Measurements from ENCODE around the gene ATOH1. TPM values are rescaled to one million over a fixed set of nuclear protein-coding genes. Genes with fewer than 3 reads are reported as not detected.

ATOH1 gene
- total RNA-seq, 3 donors from 2014 or later (not counting 1 experiment from before 2014, with no cell fraction given): not detected

GRCh38 chr4:93814141-93814540, 14.4 kb upstream of the ATOH1 start:
- WGBS (ENCODE audit: insufficient coverage): 90% methylated on average over 3 of the region's 3 CpGs

GRCh38 chr4:93814722-93815121, 13.8 kb upstream of the ATOH1 start:
- H3K4me1 Mint-ChIP-seq: no peaks in the 10 kb centered on the region
- no peak overlapping the region for H3K4me3 ChIP-seq (ENCODE audit: low read length)
- peaks cover 3% of the 10 kb centered on the region for H3K9me3 ChIP-seq (ENCODE audit: control insufficient read depth, insufficient read depth, low read length)
- H3K27ac ChIP-seq (ENCODE audit: low read length): no peak overlapping the region
- no peaks in the 10 kb centered on the region for H3K36me3 ChIP-seq (ENCODE audit: control insufficient read depth, insufficient read depth, low read length)
- peaks cover 6 to 12% of the 10 kb centered on the region in 2 donors for H3K9me3 Mint-ChIP-seq
- WGBS (ENCODE audit: insufficient coverage): 71% methylated on average over 3 of the region's 4 CpGs
- TF ChIP-seq CTCF (IDR thresholded peaks at IDR 0.05): no peak
- no peaks in the 10 kb centered on the region for H3K36me3 Mint-ChIP-seq
- no peak for ATAC-seq
- intact Hi-C loops (cut with micrococcal nuclease): no loop called here
- H3K4me3 Mint-ChIP-seq: no peak overlapping the region
- no peak overlapping the region for H3K27ac Mint-ChIP-seq
- no peaks in the 10 kb centered on the region for H3K27me3 Mint-ChIP-seq (ENCODE audit: low read depth in 2 of 2)
- H3K27me3 ChIP-seq (ENCODE audit: control insufficient read depth, insufficient read depth, low read length): no peaks in the 10 kb centered on the region
- DNase-seq: no peak
- no peaks in the 10 kb centered on the region for H3K4me1 ChIP-seq (ENCODE audit: control insufficient read depth, insufficient read depth, low read length)

More at GRCh38 chr4:93814141-93814540, 14.4 kb upstream of the ATOH1 start:
- no peak for TF ChIP-seq CTCF (IDR thresholded peaks at IDR 0.05)
- no peak for DNase-seq
- H3K4me1 ChIP-seq (ENCODE audit: control insufficient read depth, insufficient read depth, low read length): no peaks in the 10 kb centered on the region
- H3K27ac ChIP-seq (ENCODE audit: low read length): no peak overlapping the region
- intact Hi-C loops (cut with micrococcal nuclease): no loop called here
- no peaks in the 10 kb centered on the region for H3K36me3 Mint-ChIP-seq
- no peak overlapping the region for H3K27ac Mint-ChIP-seq
- H3K9me3 Mint-ChIP-seq: peaks cover 6 to 13% of the 10 kb centered on the region in 2 donors
- no peak overlapping the region for H3K4me3 ChIP-seq (ENCODE audit: low read length)
- no peaks in the 10 kb centered on the region for H3K27me3 ChIP-seq (ENCODE audit: control insufficient read depth, insufficient read depth, low read length)
- H3K4me3 Mint-ChIP-seq: no peak overlapping the region
- no peaks in the 10 kb centered on the region for H3K27me3 Mint-ChIP-seq (ENCODE audit: low read depth in 2 of 2)
- no peak for ATAC-seq
- no peaks in the 10 kb centered on the region for H3K36me3 ChIP-seq (ENCODE audit: control insufficient read depth, insufficient read depth, low read length)
- no peaks in the 10 kb centered on the region for H3K4me1 Mint-ChIP-seq
- peaks cover 3% of the 10 kb centered on the region for H3K9me3 ChIP-seq (ENCODE audit: control insufficient read depth, insufficient read depth, low read length)

- no peak for ATAC-seq
- H3K27me3 ChIP-seq (ENCODE audit: control insufficient read depth, insufficient read depth, low read length): peaks cover 33% of the 10 kb centered on the region
These were observed 2.9 kb upstream of the ATOH1 start for GRCh38 chr4:93825551-93826216.

More at GRCh38 chr4:93825551-93826216, 2.9 kb upstream of the ATOH1 start:
- H3K4me3 ChIP-seq (ENCODE audit: low read length): no peak overlapping the region
- peaks cover 38 to 40% of the 10 kb centered on the region in 2 donors for H3K27me3 Mint-ChIP-seq (ENCODE audit: low read depth in 2 of 2)
- 66% methylated on average over 4 of the region's 4 CpGs for WGBS (ENCODE audit: insufficient coverage)
- no peak for DNase-seq
- no peaks in the 10 kb centered on the region for H3K36me3 ChIP-seq (ENCODE audit: control insufficient read depth, insufficient read depth, low read length)
- no peak for TF ChIP-seq CTCF (IDR thresholded peaks at IDR 0.05)
- intact Hi-C loops (cut with micrococcal nuclease): no loop called here
- H3K9me3 Mint-ChIP-seq: peaks cover 2 to 4% of the 10 kb centered on the region in 2 donors
- H3K27ac Mint-ChIP-seq: no peak overlapping the region
- peaks cover 0 to 4% of the 10 kb centered on the region in 2 donors for H3K4me1 Mint-ChIP-seq
- H3K4me3 Mint-ChIP-seq: no peak overlapping the region
- no peaks in the 10 kb centered on the region for H3K4me1 ChIP-seq (ENCODE audit: control insufficient read depth, insufficient read depth, low read length)
- no peaks in the 10 kb centered on the region for H3K9me3 ChIP-seq (ENCODE audit: control insufficient read depth, insufficient read depth, low read length)
- H3K27ac ChIP-seq (ENCODE audit: low read length): no peak overlapping the region
- H3K36me3 Mint-ChIP-seq: peaks cover 34% of the 10 kb centered on the region
